Activated CD4-positive, alpha-beta T cell treated with anti-CD3 and anti-CD28 coated beads for 36 hours (primary cell): ENCODE results near the gene UTS2. TPM values are rescaled to one million over a fixed set of nuclear protein-coding genes. Genes with fewer than 3 reads are reported as not detected.

Experiments used
- ATAC-seq: fragments of 200-7000 bp; cut with Tn5 transposase; one replicate; pipeline ENCODE4 v1.10.0; 2021; ENCODE audit warnings: mild to moderate bottlenecking, moderate library complexity
- CTCF ChIA-PET: fragments of 350-600 bp; sonication (Branson Sonifier 250); formaldehyde crosslinking; loops from one replicate; lab custom pipeline; 2021; ENCODE audit warnings: antibody characterized with exemption; lab: Charles Lee
- POLR2A ChIA-PET: fragments of 350-600 bp; sonication (Branson Sonifier 250); formaldehyde crosslinking; loops from one replicate; lab custom pipeline; 2021; ENCODE audit warnings: antibody characterized with exemption, inconsistent platforms; lab: Charles Lee
- DNase-seq: peaks from one replicate; pipeline ENCODE4 v3.0.0-alpha.2; 2020
- H3K27ac Mint-ChIP-seq: one replicate; pipeline ENCODE4 v1.8.0; 2021; ENCODE audit warnings: mixed read lengths
- H3K27me3 Mint-ChIP-seq: one replicate; pipeline ENCODE4 v1.8.0; 2021; ENCODE audit warnings: mixed read lengths
- H3K36me3 Mint-ChIP-seq: one replicate; pipeline ENCODE4 v1.8.0; 2021; ENCODE audit warnings: low read depth, mixed read lengths
- H3K4me1 Mint-ChIP-seq: one replicate; pipeline ENCODE4 v1.8.0; 2021; ENCODE audit warnings: mixed read lengths
- H3K4me3 Mint-ChIP-seq: one replicate; pipeline ENCODE4 v1.8.0; 2021; ENCODE audit warnings: mild to moderate bottlenecking, moderate library complexity, mixed read lengths
- H3K9me3 Mint-ChIP-seq: one replicate; pipeline ENCODE4 v1.8.0; 2021; ENCODE audit warnings: low read depth, mixed read lengths
- intact Hi-C, 2 experiments: fragments of 100-400 bp; cut with DNase I in 1 of 2; cut with micrococcal nuclease in 1 of 2; formaldehyde crosslinking; loops; one replicate each; pipeline versions ENCODE4 v1.14.2 to v1.15.1; 2022 to 2024; cut with DNase I, micrococcal nuclease
- total RNA-seq, 2 experiments: library from RNA; stranded (reverse); gene quantifications; one replicate each; pipeline ENCODE4 v1.2.3, GENCODE V29; 2021

The UTS2 gene
- total RNA-seq, 2 experiments from 2014 or later: not detected

- DNase-seq (no peak), ATAC-seq (no peak)
- Mint-ChIP-seq H3K27me3 (no peaks in the 10 kb centered on the region), H3K4me1 (no peaks in the 10 kb centered on the region), H3K27ac (no peak overlapping the region), H3K36me3 (peaks cover 43% of the 10 kb centered on the region), H3K4me3 (no peak overlapping the region), H3K9me3 (peaks cover 9% of the 10 kb centered on the region)
- ChIA-PET POLR2A (no interaction called here), CTCF (no interaction called here)
- intact Hi-C loops: no loop called here
Observed at GRCh38 chr1:7838714-7839113, 14.2 kb downstream of the UTS2 start.

- CTCF ChIA-PET: interaction anchor here (1.2 to 1.4 kb wide), 2 partner anchors 9 to 25 kb away, joined by 5 read pairs; no protein-coding TSS in a partner anchor
- peaks cover 22% of the 10 kb centered on the region for H3K36me3 Mint-ChIP-seq
- ATAC-seq: no peak
- H3K9me3 Mint-ChIP-seq: peaks cover 2% of the 10 kb centered on the region
- H3K27ac Mint-ChIP-seq: no peak overlapping the region
- H3K4me1 Mint-ChIP-seq: peaks cover 2% of the 10 kb centered on the region
- POLR2A ChIA-PET: no interaction called here
- DNase-seq: no peak
- H3K27me3 Mint-ChIP-seq: no peaks in the 10 kb centered on the region
- intact Hi-C loops: no loop called here
- H3K4me3 Mint-ChIP-seq: no peak overlapping the region
Observed at GRCh38 chr1:7833035-7833434, 19.8 kb downstream of the UTS2 start.

- Mint-ChIP-seq H3K4me3 (no peak overlapping the region), H3K9me3 (no peaks in the 10 kb centered on the region), H3K27ac (no peak overlapping the region), H3K4me1 (peaks cover 2% of the 10 kb centered on the region), H3K36me3 (peaks cover 15% of the 10 kb centered on the region), H3K27me3 (no peaks in the 10 kb centered on the region)
- ATAC-seq (no peak), DNase-seq (no peak)
- ChIA-PET POLR2A (no interaction called here), CTCF (no interaction called here)
- intact Hi-C loops: no loop called here
Observed at GRCh38 chr1:7831458-7831857, 21.4 kb downstream of the UTS2 start.

- ATAC-seq (peak; percentile 36), DNase-seq (peak; percentile 35)
- H3K4me3 Mint-ChIP-seq: peak overlapping the region; percentile 75
- H3K27me3 Mint-ChIP-seq: no peaks in the 10 kb centered on the region
- intact Hi-C loops: no loop called here
- ChIA-PET CTCF (interaction anchor here (0.6 to 1.6 kb wide), 6 partner anchors 9 to 1336 kb away, joined by 3 to 5 read pairs (median 4); no protein-coding TSS in a partner anchor), POLR2A (no interaction called here)
- H3K4me1 Mint-ChIP-seq: peaks cover 2% of the 10 kb centered on the region
- peaks cover 5% of the 10 kb centered on the region for H3K36me3 Mint-ChIP-seq
- H3K27ac Mint-ChIP-seq: peak overlapping the region; percentile 86
- H3K9me3 Mint-ChIP-seq: no peaks in the 10 kb centered on the region
Observed at GRCh38 chr1:7827126-7827955, 25.5 kb downstream of the UTS2 start.

GRCh38 chr1:7826363-7826762 is 26.5 kb downstream of the UTS2 start:
- no peaks in the 10 kb centered on the region for H3K9me3 Mint-ChIP-seq
- no peaks in the 10 kb centered on the region for H3K27me3 Mint-ChIP-seq
- H3K27ac Mint-ChIP-seq: no peak overlapping the region

GRCh38 chr1:7824701-7825100 is 28.2 kb downstream of the UTS2 start:
- ATAC-seq (no peak), DNase-seq (no peak)
- intact Hi-C loops: no loop called here
- ChIA-PET CTCF (interaction anchor here (1.1 to 1.5 kb wide), 2 partner anchors 8 to 16 kb away, joined by 3 to 5 read pairs; no protein-coding TSS in a partner anchor), POLR2A (no interaction called here)
- no peak overlapping the region for H3K4me3 Mint-ChIP-seq
- H3K36me3 Mint-ChIP-seq: peaks cover 13% of the 10 kb centered on the region
- H3K27ac Mint-ChIP-seq: no peak overlapping the region
- H3K27me3 Mint-ChIP-seq: no peaks in the 10 kb centered on the region
- no peaks in the 10 kb centered on the region for H3K9me3 Mint-ChIP-seq
- peaks cover 4% of the 10 kb centered on the region for H3K4me1 Mint-ChIP-seq

More at GRCh38 chr1:7826363-7826762, 26.5 kb downstream of the UTS2 start:
- no peak for DNase-seq
- POLR2A ChIA-PET: no interaction called here
- peak overlapping the region; percentile 75 for H3K4me3 Mint-ChIP-seq
- ATAC-seq: no peak
- peaks cover 2% of the 10 kb centered on the region for H3K4me1 Mint-ChIP-seq
- peaks cover 5% of the 10 kb centered on the region for H3K36me3 Mint-ChIP-seq
- intact Hi-C loops: no loop called here
- CTCF ChIA-PET: interaction anchor here (0.6 to 1.4 kb wide), 3 partner anchors 8 to 350 kb away, joined by 3 to 4 read pairs (median 3); no protein-coding TSS in a partner anchor

- Mint-ChIP-seq H3K27ac (no peak overlapping the region), H3K9me3 (no peaks in the 10 kb centered on the region), H3K4me1 (peaks cover 3% of the 10 kb centered on the region), H3K36me3 (peaks cover 9% of the 10 kb centered on the region), H3K27me3 (no peaks in the 10 kb centered on the region), H3K4me3 (no peak overlapping the region)
- ATAC-seq (peak; percentile 30), DNase-seq (no peak)
- POLR2A ChIA-PET: no interaction called here
- CTCF ChIA-PET: interaction anchor here (0.7 to 1.5 kb wide), 4 partner anchors 10 to 71 kb away, joined by 3 to 5 read pairs (median 4); no protein-coding TSS in a partner anchor
- intact Hi-C loops: no loop called here
Observed at GRCh38 chr1:7821282-7821681, 31.6 kb downstream of the UTS2 start.

- H3K4me1 Mint-ChIP-seq: no peaks in the 10 kb centered on the region
- H3K9me3 Mint-ChIP-seq: peaks cover 14% of the 10 kb centered on the region
- ATAC-seq: no peak
- ChIA-PET CTCF (interaction anchor here (1.4 kb wide), 1 partner anchor 10 kb away, joined by 4 read pairs; no protein-coding TSS in a partner anchor), POLR2A (no interaction called here)
- DNase-seq: no peak
- H3K36me3 Mint-ChIP-seq: peaks cover 23% of the 10 kb centered on the region
- no peaks in the 10 kb centered on the region for H3K27me3 Mint-ChIP-seq
- intact Hi-C loops: no loop called here
- H3K4me3 Mint-ChIP-seq: no peak overlapping the region
- H3K27ac Mint-ChIP-seq: no peak overlapping the region
Observed at GRCh38 chr1:7813677-7814373, 39.0 kb downstream of the UTS2 start.

GRCh38 chr1:7811476-7811875 is 41.4 kb downstream of the UTS2 start:
- CTCF ChIA-PET: interaction anchor here (1.4 to 1.9 kb wide), 4 partner anchors 10 to 59 kb away, joined by 3 to 5 read pairs (median 5); no protein-coding TSS in a partner anchor
- intact Hi-C loops: no loop called here
- H3K4me3 Mint-ChIP-seq: no peak overlapping the region
- H3K27ac Mint-ChIP-seq: no peak overlapping the region
- ATAC-seq: no peak
- no peaks in the 10 kb centered on the region for H3K4me1 Mint-ChIP-seq
- DNase-seq: no peak
- peaks cover 23% of the 10 kb centered on the region for H3K36me3 Mint-ChIP-seq
- H3K9me3 Mint-ChIP-seq: peaks cover 14% of the 10 kb centered on the region
- H3K27me3 Mint-ChIP-seq: no peaks in the 10 kb centered on the region
- POLR2A ChIA-PET: no interaction called here

- intact Hi-C loops: no loop called here
- no peaks in the 10 kb centered on the region for H3K4me1 Mint-ChIP-seq
- peaks cover 25% of the 10 kb centered on the region for H3K36me3 Mint-ChIP-seq
- no peak overlapping the region for H3K27ac Mint-ChIP-seq
- ChIA-PET CTCF (interaction anchor here (0.5 to 0.6 kb wide), 2 partner anchors 10 to 130 kb away, joined by 3 to 5 read pairs; partner anchors contain the start of gene TNFRSF9), POLR2A (no interaction called here)
- peak; percentile 59 for DNase-seq
- peaks cover 14% of the 10 kb centered on the region for H3K9me3 Mint-ChIP-seq
- H3K27me3 Mint-ChIP-seq: no peaks in the 10 kb centered on the region
- H3K4me3 Mint-ChIP-seq: no peak overlapping the region
- ATAC-seq: peak; percentile 55
Observed at GRCh38 chr1:7810395-7810794, 42.5 kb downstream of the UTS2 start.

GRCh38 chr1:7809742-7810141 is 43.1 kb downstream of the UTS2 start:
- intact Hi-C loops: loop anchor here in 1 of 2 experiments (10.0 kb wide), 1 partner anchor 535 kb away; no protein-coding TSS in a partner anchor
- Mint-ChIP-seq H3K36me3 (peaks cover 30% of the 10 kb centered on the region), H3K4me3 (no peak overlapping the region), H3K4me1 (no peaks in the 10 kb centered on the region), H3K9me3 (peaks cover 14% of the 10 kb centered on the region), H3K27me3 (no peaks in the 10 kb centered on the region), H3K27ac (no peak overlapping the region)
- ChIA-PET CTCF (interaction anchor here (0.6 to 0.8 kb wide), 2 partner anchors 131 to 515 kb away, joined by 3 read pairs; partner anchors contain the start of gene TNFRSF9), POLR2A (no interaction called here)
- ATAC-seq (no peak), DNase-seq (no peak)
